Renal cortical epithelial cell (primary cell): ENCODE measurements around the gene RPL36. TPM values are rescaled to one million over a fixed set of nuclear protein-coding genes. Genes with fewer than 3 reads are reported as not detected.
"Not testable (repeated sequence)": the region's sequence is repeated elsewhere in the genome, so short reads cannot be mapped to it uniquely, and the experiment has no call there.

Source experiments
- DNase-seq: peaks from one replicate; pipeline ENCODE4 v3.0.0-alpha.2; 2011; ENCODE audit warnings: low read depth
- total RNA-seq: library from RNA; depleted of rRNA; stranded (reverse); fragments of >200 nt; gene quantifications from 2 replicates; pipeline ENCODE4 v1.2.3, GENCODE V29; 2014

Gene RPL36
- total RNA-seq, 1 donor from 2014 or later, result 159 TPM

DNA sequence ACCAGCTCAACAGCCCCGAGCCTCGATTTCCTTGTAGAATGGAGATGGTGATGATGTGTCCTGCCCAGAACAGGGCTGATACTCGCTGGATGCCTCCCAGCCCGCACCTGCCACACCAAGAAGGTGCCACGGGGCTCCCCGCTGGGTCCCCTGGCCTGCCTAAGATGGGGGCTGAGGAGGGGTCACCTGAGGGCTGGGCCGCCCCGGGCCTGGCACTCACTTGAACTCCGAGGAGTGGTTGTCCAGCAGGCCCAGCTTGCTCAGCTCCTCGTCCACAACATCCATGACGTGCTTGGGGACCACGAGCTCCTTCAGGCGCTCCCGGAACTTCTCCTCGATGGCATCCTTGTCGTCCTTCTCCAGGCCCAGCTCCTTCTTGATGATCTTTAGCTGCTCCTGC, 15.5 kb downstream of the RPL36 start:
- no peak for DNase-seq

DNA sequence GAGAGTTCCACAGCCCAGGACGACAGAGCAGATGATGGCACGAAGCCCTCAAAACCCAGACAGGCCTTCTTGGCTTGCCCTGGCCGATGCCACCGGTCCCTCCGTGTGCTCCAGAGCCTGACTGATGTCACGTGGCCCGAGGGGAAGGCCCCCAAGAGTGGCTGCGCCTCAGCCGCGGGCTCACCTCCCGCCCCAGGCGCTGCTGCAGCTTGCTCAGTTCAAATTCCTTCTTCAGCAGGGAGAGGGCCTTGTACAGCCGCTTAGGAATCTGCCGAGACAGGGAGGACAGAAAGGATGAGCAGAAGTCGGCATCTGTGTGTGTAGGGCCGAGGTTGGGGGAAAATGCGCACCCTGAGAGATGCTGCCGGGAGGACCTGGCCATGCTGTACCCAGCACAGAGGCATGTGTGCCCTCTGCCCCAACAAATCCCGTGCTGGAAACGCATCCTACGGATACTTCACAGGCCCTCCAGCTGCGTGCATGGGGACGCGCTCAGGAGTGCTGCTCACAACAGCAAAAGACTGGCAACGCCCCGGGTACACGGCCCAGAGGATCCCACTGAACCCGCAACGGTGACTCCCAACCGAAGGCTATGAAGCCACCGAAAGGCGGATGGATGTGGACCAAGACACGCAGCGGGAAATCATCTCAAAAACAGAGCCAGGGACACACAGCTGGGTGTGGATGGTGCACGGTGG, 16.9 kb downstream of the RPL36 start:
- DNase-seq, result no peak

DNA sequence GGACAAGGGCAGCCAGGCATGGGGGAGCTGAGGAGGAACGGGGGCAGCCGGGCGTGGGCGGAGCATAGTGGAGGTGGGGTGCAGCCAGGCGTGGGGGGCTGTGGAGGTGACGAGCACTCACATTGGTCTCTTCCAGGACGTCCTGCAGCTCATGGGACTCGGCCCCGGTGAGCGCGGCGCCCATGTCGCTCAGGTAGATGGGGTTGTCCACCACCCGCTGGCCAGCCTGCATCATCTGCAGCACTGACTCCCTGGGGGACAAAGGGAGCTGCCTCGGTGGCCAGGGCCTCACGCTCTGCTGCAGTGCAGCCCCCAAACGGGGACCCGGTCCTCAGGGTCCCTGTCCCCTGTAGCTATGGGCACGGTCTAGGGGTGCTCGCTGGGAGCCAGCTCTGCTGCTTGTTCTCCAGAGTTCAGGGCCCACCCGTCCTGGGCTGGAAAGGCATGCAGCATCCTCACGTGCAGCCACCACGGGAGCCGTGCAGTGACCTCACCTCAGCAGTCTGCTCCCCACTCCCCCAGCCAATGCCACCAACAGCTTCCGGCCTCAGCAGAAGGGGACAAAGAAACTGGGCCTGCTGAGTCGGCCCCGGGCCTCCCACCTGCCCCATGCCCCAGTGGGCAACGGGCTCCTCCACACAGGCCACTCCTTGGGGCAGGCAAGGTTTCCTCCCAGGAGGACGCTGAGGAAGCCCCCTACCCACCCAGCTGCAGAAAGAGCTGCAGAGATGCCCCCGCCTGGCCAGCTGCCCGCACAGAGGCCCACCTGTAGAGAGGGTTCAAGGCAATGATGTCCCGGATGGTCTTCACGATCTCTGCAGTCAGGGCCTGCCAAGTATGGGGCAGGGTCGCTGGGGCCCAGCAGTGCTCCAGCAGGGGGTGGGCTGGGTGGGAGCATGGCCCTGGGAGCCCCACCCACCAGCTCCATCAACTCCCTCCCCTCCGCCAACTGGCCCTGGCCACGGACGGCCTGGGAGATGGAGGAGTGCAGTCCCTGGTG, 17.8 kb downstream of the RPL36 start:
- DNase-seq, result no peak

DNA sequence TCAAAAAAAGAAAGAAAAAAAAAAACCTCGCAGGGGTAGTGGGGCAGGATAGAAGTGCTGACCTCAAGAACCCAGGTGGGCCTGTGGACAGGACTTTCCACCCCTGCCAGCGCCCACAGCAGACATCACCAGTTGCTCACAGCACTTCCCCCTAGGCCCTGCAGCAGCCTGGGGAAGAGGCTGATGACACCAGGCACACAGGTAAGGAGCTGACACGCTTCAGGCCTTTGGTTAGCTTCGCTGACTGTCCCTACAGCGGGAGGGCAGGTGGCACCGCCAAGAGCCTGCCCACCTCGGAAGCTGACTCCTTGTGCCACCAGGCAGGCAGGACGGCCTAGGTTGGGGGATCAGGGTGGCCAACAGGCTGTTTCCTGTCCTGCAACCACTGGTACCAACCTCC, 20.9 kb downstream of the RPL36 start:
- DNase-seq, result no peak

DNA sequence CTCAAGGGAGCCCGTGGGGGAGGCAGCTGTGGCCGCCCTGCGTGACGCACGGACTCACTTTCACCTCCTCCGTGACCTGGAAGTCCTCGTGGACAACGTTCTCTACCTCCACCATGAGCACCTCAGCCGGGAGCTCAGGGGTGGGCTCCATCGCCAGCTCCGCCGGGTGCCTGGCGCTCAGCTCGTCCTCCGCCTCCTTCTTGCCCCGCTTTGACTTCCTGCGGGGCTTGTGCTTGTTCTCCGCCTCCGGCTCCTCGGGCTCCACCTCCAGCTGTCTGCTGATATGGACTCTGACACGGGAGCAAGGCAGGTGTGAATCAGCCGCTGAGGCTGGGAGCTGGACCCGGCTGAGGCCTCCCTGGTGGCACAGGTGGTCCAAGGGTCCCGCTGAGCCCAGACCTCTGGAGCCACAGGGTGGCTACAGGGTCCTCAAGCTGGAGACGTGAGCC, 21.6 kb downstream of the RPL36 start:
- no peak for DNase-seq

DNA sequence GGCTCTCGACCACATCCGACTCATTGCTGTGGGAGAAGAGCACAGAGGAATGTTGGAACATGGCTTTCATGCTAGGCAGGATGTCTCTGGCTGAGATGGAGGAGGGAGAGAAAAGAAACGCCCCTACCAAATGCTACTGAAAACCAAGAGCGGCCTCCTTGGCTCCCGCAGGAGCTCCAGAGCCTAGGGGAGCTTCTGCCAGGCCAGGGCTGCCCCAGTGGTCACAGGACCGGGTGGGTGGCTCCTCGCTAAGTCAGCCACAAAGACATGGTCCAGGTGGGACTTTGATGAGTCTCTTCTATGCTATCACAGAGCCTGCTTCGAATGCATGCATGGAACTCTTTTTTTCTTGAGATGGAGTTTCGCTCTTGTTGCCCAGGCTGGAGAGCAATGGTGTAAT, 23.1 kb downstream of the RPL36 start:
- no peak for DNase-seq

DNA sequence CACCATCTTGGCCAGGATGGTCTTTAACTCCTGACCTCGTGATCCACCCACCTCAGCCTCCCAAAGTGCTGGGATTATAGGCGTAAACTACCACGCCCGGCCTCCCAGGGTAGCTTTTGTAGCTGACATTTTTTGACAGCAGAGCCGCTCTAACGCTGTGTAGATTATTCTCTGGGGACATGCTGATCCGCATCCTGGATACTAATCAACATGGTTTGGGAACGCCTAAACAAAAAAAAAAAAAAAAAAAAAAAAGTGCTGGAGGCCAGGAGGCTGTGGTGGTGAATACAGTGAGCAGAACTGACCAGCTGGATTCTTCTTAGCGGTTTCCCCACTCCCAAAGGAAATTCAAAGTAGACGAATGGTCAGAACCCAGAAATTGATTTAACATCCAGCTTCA, 24.7 kb downstream of the RPL36 start:
- no peak for DNase-seq

DNA sequence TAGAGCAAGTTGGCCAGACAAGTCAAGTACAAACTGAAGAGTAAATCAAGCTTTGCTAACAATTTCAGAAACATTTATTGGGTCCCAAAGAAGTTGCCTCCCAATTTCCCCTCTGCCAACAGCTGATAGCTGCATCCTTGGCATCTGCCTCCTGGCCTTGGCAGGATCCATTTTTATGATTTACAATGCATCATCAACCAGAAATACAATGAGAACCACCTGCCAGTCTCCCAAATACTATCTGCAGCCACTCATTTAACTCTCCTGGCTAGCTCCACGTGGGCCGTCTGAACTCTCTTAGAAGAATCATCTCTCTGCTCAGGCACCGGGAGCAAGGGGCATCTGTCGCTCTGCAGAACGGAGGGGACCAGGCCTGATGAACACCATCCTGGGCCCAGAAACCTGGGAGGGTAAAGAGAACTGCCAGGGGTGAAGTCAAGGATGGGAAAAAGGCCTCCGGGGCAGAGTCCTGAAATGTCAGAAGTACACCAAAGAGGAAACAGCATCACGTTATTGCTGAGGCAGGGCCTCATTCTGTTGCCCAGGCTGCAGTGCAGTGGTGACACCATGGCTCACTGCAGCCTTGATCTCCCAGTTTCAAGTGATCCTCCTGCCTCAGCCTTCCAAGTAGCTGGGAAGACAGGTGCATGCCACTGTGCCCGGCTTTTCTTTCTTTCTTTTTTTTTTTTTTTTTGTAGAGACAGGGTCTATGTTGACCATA, 27.3 kb downstream of the RPL36 start:
- DNase-seq, result no peak

DNA sequence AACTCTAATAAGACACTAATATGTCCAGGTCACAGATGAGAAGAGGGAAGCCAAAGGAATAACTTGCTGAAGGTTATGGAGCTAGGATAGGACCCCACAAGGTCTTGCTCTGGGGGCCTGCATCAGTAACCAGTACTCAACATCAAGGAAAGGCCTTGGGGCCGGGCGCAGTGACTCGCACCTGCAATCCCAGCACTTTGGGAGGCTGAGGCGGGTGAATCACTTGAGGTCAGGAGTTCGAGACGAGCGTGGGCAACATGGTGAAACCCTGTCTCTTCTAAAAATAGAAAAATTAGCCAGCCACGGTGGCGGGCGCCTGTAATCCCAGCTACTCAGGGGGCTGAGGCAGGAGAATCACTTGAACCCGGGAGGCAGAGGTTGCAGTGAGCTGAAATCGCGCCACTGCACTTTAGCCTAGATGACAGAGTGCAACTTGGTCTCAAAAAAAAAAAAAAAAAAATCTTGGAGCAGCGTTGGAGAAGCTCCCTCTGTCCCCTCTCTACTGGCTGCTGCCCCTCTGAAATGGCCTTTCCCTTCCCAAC, 28.0 kb downstream of the RPL36 start:
- peak; percentile 21 for DNase-seq

DNA sequence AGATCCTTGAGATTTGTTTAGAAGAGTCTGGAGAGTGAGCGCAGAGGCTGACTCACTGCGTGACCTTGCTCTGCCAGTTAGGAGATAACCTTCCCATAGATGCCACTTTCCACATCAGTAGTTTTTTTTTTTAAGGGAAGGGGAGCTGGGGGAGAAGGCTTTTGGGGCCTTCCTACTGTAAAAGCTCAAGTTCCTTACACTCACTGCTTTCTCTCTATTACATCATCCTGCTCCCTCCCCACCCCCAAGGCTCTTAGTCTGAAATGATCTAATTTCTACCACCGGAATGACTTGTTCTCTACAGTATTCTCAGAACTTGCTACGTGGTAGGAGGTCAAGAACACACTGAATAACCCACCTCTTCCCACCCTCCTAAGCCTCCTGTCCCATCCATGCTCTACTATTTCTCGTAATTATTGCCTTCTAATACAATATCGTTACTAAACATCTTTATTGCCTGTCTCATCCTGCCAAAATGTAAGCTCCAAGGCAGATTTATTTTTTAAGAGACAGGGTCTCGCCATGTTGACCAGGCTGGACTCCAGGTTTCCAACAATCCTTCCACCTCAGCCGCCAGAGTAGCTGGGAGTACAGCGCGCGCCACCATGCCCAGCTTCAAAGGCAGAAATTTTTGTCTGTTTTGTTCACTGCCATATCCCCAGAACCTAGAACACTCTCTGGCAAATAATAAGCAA, 28.6 kb downstream of the RPL36 start:
- peak; percentile 74 for DNase-seq

DNA sequence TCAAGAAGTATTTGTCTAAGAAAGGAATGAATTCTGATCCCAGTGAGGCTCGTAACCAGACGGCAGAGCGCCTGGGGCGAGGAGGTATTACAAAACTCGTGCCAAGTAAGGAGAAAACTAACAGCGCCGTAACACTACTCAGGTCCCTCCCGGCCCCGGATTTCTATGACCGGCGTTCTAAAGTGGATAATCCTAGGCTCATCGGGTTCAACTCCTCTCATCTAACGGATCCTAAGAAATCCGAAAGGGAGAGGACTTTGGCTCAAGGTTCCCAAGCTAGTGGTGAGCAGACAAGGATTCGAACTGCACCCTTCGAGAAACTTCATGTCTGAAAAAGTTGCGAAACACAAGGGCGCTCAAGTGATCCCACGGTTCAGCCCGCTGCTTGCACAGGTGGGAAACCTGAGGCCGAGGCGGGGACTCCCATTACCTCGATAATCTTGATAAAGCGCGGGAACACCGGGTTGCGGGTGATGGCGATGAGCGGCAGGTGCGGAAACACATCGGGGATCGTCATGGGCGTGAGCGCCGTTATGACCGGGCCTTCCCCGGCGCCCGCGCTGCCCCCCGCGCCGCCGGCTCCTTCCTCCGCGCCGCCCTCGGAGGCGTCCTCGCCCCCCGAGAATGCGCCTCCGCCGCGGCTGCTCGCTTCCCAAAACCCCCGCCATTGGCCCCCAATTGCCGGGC, 29.3 kb downstream of the RPL36 start:
- DNase-seq, result peak; percentile 18

DNA sequence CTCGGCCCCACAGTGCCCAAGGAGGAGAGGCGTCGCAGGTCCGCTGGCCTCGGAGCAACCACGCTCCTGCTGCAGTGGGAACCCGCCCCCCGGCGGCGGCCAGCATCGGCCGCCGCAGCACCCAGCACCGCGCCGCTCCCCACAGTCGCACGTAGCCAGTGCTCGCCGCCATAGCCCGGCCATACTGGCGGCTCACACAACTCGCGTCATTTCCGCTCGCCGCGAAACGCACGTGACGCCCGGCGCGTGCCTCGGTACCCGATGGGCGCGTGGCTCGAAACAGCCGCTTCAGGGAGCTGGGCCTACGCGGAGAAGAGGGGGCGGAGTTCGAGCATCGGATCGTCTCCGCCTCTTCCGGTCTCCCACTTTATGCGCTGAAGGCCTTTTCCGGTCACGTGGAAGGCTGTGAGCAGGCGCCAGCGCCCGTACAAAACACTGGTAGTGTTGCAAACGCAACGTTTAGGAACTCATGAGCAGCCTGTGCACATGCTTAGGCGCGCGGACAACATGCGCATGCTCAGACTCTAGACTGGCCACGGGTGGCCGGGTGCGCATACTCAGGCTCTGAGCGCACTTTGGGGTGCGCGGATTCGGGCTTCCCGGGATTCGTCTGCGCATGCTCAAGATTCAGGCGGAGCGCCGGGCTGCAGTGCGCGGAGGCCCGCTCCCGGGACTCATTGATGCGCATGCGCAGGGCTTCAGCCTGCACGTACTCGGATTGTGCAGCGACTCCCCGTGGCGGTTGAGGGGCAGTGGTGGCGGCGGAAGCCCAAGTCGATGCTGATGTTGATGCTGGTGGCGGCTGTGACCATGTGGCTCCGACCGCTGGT, 30.1 kb downstream of the RPL36 start, which contains the start of the genes CATSPERD and LONP1:
Gene CATSPERD, plus strand, starts transcription at position 677 of the 830 bp plus-strand sequence. Its CDS starts 101 bp downstream, at position 778.
Gene LONP1, minus strand, starts transcription at position 186 of the 830 bp plus-strand sequence. Its CDS starts 14 bp downstream, at position 172.
- peak; percentile 96 for DNase-seq

DNA sequence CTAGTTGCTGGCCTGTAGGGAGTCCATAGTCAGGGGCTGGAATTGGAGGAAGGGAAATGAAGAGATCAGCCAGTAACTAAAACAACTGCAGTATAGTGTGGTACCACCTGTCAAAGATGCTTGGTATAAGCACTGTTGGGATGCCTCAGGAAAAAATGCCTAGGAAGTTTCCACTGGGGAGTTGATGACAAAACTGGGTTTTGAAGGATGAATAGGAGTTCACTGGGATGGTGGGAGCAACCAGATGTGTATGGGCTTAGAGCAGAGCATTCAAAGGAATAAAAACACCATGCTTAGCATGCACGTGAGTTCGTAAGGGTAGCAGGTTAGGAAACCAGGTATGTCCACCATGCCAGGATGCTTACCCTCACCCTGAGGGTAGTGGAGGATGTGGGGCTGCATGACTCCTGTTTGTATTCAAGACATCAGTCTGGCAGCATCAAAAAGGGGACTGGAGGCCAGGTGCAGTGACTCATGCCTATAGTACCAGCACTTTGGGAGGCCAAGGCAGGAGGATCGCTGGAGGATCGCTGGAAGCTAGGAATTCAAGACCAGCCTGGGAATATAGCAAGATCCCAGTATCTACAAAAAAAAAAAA, 37.5 kb downstream of the RPL36 start:
- DNase-seq, result no peak

DNA sequence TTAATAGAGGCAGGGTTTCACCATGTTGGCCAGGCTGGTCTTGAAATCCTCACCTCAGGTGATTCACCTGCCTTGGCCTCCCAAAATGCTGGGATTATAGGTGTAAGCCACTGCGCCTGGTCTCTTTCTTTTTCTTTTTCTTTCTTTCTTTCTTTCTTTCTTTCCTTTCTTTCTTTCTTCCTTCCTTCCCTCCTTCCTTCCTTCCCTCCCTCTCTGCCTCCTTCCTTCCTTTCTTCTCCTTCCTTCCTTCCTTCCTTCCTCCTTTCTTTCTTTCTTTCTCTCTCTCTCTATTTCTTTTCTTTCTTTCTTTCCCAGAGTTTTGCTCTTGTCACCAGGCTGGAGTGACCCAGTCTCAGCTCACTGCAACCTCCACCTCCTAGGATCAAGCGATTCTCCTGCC, 43.1 kb downstream of the RPL36 start:
- not testable (repeated sequence) for DNase-seq

DNA sequence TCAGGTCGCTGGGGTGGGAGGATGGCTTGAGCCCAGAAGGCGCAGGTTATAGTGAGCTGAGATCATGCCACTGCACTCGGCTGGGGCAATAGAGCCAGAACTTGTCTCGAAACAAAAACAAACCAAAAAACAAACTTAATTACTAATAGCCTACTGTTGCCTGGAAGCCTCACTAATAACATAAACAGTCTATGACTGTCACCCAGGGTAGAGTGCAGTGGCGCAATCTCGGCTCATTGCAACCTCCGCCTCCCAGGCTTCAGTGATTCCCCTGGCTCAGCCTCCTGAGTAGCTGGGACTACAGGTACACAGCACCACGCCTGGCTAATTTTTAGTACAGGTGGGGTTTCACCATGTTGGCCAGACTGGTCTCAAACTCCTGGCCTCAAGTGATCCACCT, 48.3 kb downstream of the RPL36 start:
- DNase-seq, result peak; percentile 77
